ENCODE results near the gene ZC2HC1B. TPM values are rescaled to one million over a fixed set of nuclear protein-coding genes. Genes with fewer than 3 reads are reported as not detected.
"Not testable (repeated sequence)": the region's sequence is repeated elsewhere in the genome, so short reads cannot be mapped to it uniquely, and the experiment has no call there.

ZC2HC1B gene
- total RNA-seq, 1 donor from 2014 or later: not detected

GRCh38 chr6:143868808-143869207 is 4.5 kb downstream of the ZC2HC1B start:
- DNase-seq: not testable (repeated sequence)

GRCh38 chr6:143871202-143871730 is 7.0 kb downstream of the ZC2HC1B start:
- not testable (repeated sequence) for DNase-seq

- DNase-seq: no peak
Observed at GRCh38 chr6:143872201-143872600, 7.9 kb downstream of the ZC2HC1B start.

GRCh38 chr6:143873600-143873999 is 9.3 kb downstream of the ZC2HC1B start:
- not testable (repeated sequence) for DNase-seq

GRCh38 chr6:143874503-143874902 is 10.2 kb downstream of the ZC2HC1B start:
- DNase-seq: not testable (repeated sequence)

GRCh38 chr6:143877584-143878271 is 13.5 kb downstream of the ZC2HC1B start:
- no peak for DNase-seq

GRCh38 chr6:143878272-143878760 is 14.0 kb downstream of the ZC2HC1B start:
- DNase-seq: no peak

- DNase-seq: no peak
Observed at GRCh38 chr6:143880412-143880811, 16.1 kb downstream of the ZC2HC1B start.

- peak; percentile 93 for DNase-seq
Observed at GRCh38 chr6:143882401-143882930, 18.2 kb downstream of the ZC2HC1B start.

GRCh38 chr6:143884216-143884900 is 20.1 kb downstream of the ZC2HC1B start:
- DNase-seq: peak; percentile 95

GRCh38 chr6:143885116-143885515 is 20.8 kb downstream of the ZC2HC1B start:
- DNase-seq: no peak

- DNase-seq: peak; percentile 78
Observed at GRCh38 chr6:143894655-143895054, 30.4 kb downstream of the ZC2HC1B start.

- no peak for DNase-seq
Observed at GRCh38 chr6:143896126-143896860, 32.0 kb downstream of the ZC2HC1B start.

- no peak for DNase-seq
Observed at GRCh38 chr6:143900358-143900757, 36.1 kb downstream of the ZC2HC1B start.

GRCh38 chr6:143901885-143902750 is 37.8 kb downstream of the ZC2HC1B start:
- DNase-seq: peak; percentile 93

- DNase-seq: no peak
Observed at GRCh38 chr6:143902827-143903226, 38.6 kb downstream of the ZC2HC1B start.

- DNase-seq: no peak
Observed at GRCh38 chr6:143911028-143911427, 46.8 kb downstream of the ZC2HC1B start.

- no peak for DNase-seq
Observed at GRCh38 chr6:143912671-143913070, 48.4 kb downstream of the ZC2HC1B start.

- DNase-seq: not testable (repeated sequence)
Observed at GRCh38 chr6:143917026-143917425, 52.8 kb downstream of the ZC2HC1B start.

- no peak for DNase-seq
Observed at GRCh38 chr6:143928853-143929252, 64.6 kb downstream of the ZC2HC1B start.

GRCh38 chr6:143929975-143930374 is 65.7 kb downstream of the ZC2HC1B start:
- DNase-seq: no peak

Measured in skin of body (tissue), 2 donors.